Cardiac fibroblast (primary cell): ENCODE measurements around the gene P2RY2.
A peak's percentile ranks its signal among the peaks of the same experiment; 100 is the strongest.

Experiments used
- DNase-seq, 2 donors: peaks; one replicate each; pipeline versions ENCODE4 v3.0.0 to v3.0.0-alpha.2; 2010; ENCODE audit warnings: low read depth in 2 of 2
- H3K4me3 ChIP-seq, 2 donors: replicated peaks in 1 of 2; 1 replicate in 1 of 2; 2 replicates in 1 of 2; pipeline ENCODE4 v1.5.1; 2011; ENCODE audit warnings: low read depth in 2 of 2, low read length in 2 of 2, mild to moderate bottlenecking in 2 of 2, moderate library complexity in 1 of 2
- TF ChIP-seq, protein P1 (sequence below): IDR thresholded peaks from one replicate; pipeline ENCODE4 v1.5.1; 2011; ENCODE audit warnings: low read depth, mild to moderate bottlenecking, low read length, inconsistent platforms

The P2RY2 gene

GRCh38 chr11:73213196-73214143 is 4.6 kb upstream of the P2RY2 start:
- no peak overlapping the region for H3K4me3 ChIP-seq
- no peak for DNase-seq
- TF ChIP-seq, protein P1, sequence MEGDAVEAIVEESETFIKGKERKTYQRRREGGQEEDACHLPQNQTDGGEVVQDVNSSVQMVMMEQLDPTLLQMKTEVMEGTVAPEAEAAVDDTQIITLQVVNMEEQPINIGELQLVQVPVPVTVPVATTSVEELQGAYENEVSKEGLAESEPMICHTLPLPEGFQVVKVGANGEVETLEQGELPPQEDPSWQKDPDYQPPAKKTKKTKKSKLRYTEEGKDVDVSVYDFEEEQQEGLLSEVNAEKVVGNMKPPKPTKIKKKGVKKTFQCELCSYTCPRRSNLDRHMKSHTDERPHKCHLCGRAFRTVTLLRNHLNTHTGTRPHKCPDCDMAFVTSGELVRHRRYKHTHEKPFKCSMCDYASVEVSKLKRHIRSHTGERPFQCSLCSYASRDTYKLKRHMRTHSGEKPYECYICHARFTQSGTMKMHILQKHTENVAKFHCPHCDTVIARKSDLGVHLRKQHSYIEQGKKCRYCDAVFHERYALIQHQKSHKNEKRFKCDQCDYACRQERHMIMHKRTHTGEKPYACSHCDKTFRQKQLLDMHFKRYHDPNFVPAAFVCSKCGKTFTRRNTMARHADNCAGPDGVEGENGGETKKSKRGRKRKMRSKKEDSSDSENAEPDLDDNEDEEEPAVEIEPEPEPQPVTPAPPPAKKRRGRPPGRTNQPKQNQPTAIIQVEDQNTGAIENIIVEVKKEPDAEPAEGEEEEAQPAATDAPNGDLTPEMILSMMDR: no peak

DNA sequence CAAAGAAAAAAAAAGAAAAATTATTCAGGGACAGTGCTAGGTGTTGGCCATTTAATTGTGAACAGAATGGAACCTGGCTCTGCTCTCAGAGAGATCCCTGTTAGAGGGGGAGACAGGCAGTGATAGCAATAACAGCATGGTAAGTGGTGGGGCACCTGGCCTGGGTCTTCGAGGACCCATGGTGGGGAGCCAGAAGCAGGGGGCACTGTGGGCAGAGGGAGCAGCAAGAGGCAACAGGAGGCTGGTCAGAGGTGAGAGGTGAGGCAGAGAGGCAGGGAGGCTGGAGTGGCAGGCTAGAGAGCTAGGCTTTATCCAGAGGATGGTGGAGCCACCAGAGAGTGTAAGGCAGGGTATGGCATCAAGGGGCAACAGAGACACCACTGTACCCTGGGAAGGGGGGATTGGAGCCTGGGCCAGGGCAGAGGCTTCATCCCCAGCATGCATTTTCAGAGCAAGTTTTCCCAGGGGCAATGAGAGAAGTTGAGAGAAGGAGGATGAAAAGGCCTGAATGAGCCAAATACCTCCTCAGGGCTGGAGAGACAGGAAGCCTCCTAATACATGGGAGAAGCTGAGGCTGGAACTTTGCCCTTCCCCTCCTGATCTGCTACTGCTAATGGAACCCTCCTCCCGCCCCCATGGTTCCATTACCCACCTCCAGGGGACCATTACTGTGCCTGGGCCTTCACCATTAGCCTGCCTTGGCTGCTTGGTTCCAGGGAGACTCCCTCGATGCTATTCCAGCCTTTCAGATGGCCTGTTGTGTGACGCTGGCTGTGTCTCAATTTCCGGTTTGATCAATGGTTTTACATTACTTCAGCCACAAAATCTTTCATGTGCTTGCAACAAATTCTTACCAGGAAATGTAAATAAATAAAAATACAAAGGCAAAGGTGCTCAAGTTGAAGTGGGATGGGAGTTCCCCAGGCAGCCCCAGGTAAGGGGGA is 2.6 kb upstream of the P2RY2 start:
- DNase-seq: no peak
- TF ChIP-seq, protein P1: no peak
- H3K4me3 ChIP-seq: no peak overlapping the region

- TF ChIP-seq, protein P1: no peak
- no peak overlapping the region for H3K4me3 ChIP-seq
- DNase-seq: no peak
These were observed 1.6 kb upstream of the P2RY2 start for GRCh38 chr11:73216465-73216864.

DNA sequence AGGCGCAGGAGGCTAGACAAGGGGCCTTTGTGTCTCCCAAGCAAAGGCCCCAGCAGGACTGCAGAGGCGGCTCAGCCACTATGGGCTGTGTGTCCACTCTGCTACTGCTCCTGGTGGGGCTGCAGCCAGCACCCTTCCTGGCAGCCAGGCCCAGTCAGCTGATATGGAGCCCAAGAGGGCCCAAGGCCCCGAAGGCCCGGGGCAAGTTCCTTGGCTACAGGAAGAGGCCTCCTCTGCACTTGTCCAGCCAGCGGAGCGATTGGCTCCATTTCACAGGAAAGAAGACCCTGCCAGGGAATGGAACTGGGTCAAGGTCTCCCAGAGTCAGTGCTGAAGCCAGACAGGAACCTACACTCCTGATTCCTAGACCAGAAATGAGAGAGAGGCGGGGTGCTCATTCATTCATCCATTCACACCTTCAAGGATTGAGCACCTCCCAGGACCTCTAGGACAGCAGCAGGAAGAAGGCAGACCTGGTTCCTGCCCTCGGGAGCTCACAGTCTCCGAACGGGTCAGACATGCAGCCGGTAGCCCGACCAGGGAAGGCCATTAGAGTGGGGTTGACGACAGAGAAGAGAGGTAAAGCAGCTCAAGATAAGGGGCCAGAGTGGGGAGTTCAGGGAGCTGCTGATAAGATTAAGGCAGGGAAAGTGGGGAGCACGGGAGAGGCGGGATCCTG is 811 bp upstream of the P2RY2 start:
- H3K4me3 ChIP-seq: no peak overlapping the region
- no peak for DNase-seq
- TF ChIP-seq, protein P1: no peak

DNA sequence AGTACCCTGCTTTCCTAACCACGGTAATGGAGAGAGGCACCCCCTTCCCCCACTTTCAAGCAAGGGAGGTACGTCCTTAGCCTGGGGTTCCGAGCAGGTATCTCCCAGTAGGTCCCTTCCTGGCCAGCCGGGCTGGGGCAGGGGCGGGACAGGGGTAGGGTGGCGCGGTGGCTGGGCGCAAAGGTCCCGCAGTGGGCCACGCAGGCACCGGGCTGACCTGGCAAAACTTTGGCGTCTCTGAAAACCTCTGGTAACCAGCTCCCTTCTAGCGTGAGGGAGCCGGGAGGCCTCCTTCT is 323 bp upstream of the P2RY2 start:
- no peak for DNase-seq
- peak overlapping the region in 1 of 2 donors; percentile 53 for H3K4me3 ChIP-seq
- TF ChIP-seq, protein P1: no peak

DNA sequence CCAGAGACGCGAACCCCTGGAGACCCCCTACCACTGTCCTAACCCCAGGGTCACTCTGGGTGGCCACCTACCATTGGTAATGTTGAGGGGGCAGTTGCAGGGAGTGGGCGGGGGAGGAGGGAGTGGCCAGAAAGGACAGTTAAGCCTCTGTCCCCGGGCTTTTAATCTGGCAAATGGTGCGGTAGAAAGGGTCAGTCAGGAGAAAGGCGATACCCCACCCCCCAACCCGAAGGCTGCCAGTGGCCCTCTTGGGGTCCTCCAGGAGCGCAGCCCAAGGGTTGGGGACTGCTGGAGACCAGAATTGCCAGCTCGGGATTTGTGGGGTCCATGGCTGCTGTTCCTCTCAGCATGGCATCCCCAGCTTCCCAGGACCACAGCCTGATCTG is 742 bp downstream of the P2RY2 start:
- TF ChIP-seq, protein P1: no peak
- peak overlapping the region; percentile 31 to 53 for H3K4me3 ChIP-seq
- DNase-seq: no peak
